ENCODE results near the gene KLHL18.
"Not testable (repeated sequence)": the region's sequence is repeated elsewhere in the genome, so short reads cannot be mapped to it uniquely, and the experiment has no call there.

The KLHL18 gene

GRCh38 chr3:47362701-47363100 lies 80.0 kb downstream of the KLHL18 start:
- WGBS, 2 experiments (ENCODE audit: insufficient coverage in 2 of 2) = 83 to 85% methylated on average over 4 of the region's 5 CpGs
- Histone ChIP-seq H3K4me1 (ENCODE audit: control insufficient read depth, insufficient read depth, low read length, poor library complexity, severe bottlenecking) (no peaks in the 10 kb centered on the region), H3K36me3 (ENCODE audit: control insufficient read depth, insufficient read depth, low read length) (no peaks in the 10 kb centered on the region), H3K27ac (ENCODE audit: low read depth, low read length, severe bottlenecking) (no peak overlapping the region), H3K9me3 (ENCODE audit: control insufficient read depth, low read length) (peaks cover 18% of the 10 kb centered on the region), H3K4me3 (ENCODE audit: extremely low read depth, insufficient read depth, low read length, poor library complexity, severe bottlenecking) (no peak overlapping the region)

GRCh38 chr3:47365213-47366153 lies 82.7 kb downstream of the KLHL18 start:
- 92 to 97% methylated on average over 8 to 9 of the region's 11 CpGs for WGBS, 2 experiments (ENCODE audit: insufficient coverage in 2 of 2)
- Histone ChIP-seq H3K4me3 (ENCODE audit: extremely low read depth, insufficient read depth, low read length, poor library complexity, severe bottlenecking) (no peak overlapping the region), H3K4me1 (ENCODE audit: control insufficient read depth, insufficient read depth, low read length, poor library complexity, severe bottlenecking) (no peaks in the 10 kb centered on the region), H3K27ac (ENCODE audit: low read depth, low read length, severe bottlenecking) (no peak overlapping the region), H3K9me3 (ENCODE audit: control insufficient read depth, low read length) (no peaks in the 10 kb centered on the region), H3K36me3 (ENCODE audit: control insufficient read depth, insufficient read depth, low read length) (no peaks in the 10 kb centered on the region)

GRCh38 chr3:47366833-47367232 lies 84.1 kb downstream of the KLHL18 start:
- no peak overlapping the region for H3K4me3 ChIP-seq (ENCODE audit: extremely low read depth, insufficient read depth, low read length, poor library complexity, severe bottlenecking)
- H3K27ac ChIP-seq (ENCODE audit: low read depth, low read length, severe bottlenecking) = no peak overlapping the region
- H3K9me3 ChIP-seq (ENCODE audit: control insufficient read depth, low read length) = no peaks in the 10 kb centered on the region
- no peaks in the 10 kb centered on the region for H3K36me3 ChIP-seq (ENCODE audit: control insufficient read depth, insufficient read depth, low read length)
- no peaks in the 10 kb centered on the region for H3K4me1 ChIP-seq (ENCODE audit: control insufficient read depth, insufficient read depth, low read length, poor library complexity, severe bottlenecking)
- WGBS, 2 experiments (ENCODE audit: insufficient coverage in 2 of 2) = 100% methylated on average over 1 of the region's 2 CpGs

- no peak overlapping the region for H3K27ac ChIP-seq (ENCODE audit: low read depth, low read length, severe bottlenecking)
- H3K36me3 ChIP-seq (ENCODE audit: control insufficient read depth, insufficient read depth, low read length) = no peaks in the 10 kb centered on the region
- WGBS, 2 experiments (ENCODE audit: insufficient coverage in 2 of 2) = 88 to 98% methylated on average over 5 of the region's 7 CpGs
- no peak overlapping the region for H3K4me3 ChIP-seq (ENCODE audit: extremely low read depth, insufficient read depth, low read length, poor library complexity, severe bottlenecking)
- H3K4me1 ChIP-seq (ENCODE audit: control insufficient read depth, insufficient read depth, low read length, poor library complexity, severe bottlenecking) = no peaks in the 10 kb centered on the region
- no peaks in the 10 kb centered on the region for H3K9me3 ChIP-seq (ENCODE audit: control insufficient read depth, low read length)
These were observed 84.9 kb downstream of the KLHL18 start for GRCh38 chr3:47367631-47368030.

- H3K9me3 ChIP-seq (ENCODE audit: control insufficient read depth, low read length); H3K36me3 ChIP-seq (ENCODE audit: control insufficient read depth, insufficient read depth, low read length); H3K27ac ChIP-seq (ENCODE audit: low read depth, low read length, severe bottlenecking); H3K4me3 ChIP-seq (ENCODE audit: extremely low read depth, insufficient read depth, low read length, poor library complexity, severe bottlenecking); H3K4me1 ChIP-seq (ENCODE audit: control insufficient read depth, insufficient read depth, low read length, poor library complexity, severe bottlenecking): not testable (repeated sequence)
- 100% methylated on average over 5 to 7 of the region's 8 CpGs for WGBS, 2 experiments (ENCODE audit: insufficient coverage in 2 of 2)
These were observed 87.3 kb downstream of the KLHL18 start for GRCh38 chr3:47370020-47370419.

- Histone ChIP-seq H3K9me3 (ENCODE audit: control insufficient read depth, low read length) (no peaks in the 10 kb centered on the region), H3K27ac (ENCODE audit: low read depth, low read length, severe bottlenecking) (no peak overlapping the region), H3K36me3 (ENCODE audit: control insufficient read depth, insufficient read depth, low read length) (no peaks in the 10 kb centered on the region), H3K4me1 (ENCODE audit: control insufficient read depth, insufficient read depth, low read length, poor library complexity, severe bottlenecking) (no peaks in the 10 kb centered on the region), H3K4me3 (ENCODE audit: extremely low read depth, insufficient read depth, low read length, poor library complexity, severe bottlenecking) (no peak overlapping the region)
- 61 to 80% methylated on average over 6 to 8 of the region's 13 CpGs for WGBS, 2 experiments (ENCODE audit: insufficient coverage in 2 of 2)
These were observed 88.3 kb downstream of the KLHL18 start for GRCh38 chr3:47370887-47371697.

- no peaks in the 10 kb centered on the region for H3K36me3 ChIP-seq (ENCODE audit: control insufficient read depth, insufficient read depth, low read length)
- H3K27ac ChIP-seq (ENCODE audit: low read depth, low read length, severe bottlenecking) = no peak overlapping the region
- no peaks in the 10 kb centered on the region for H3K9me3 ChIP-seq (ENCODE audit: control insufficient read depth, low read length)
- no peak overlapping the region for H3K4me3 ChIP-seq (ENCODE audit: extremely low read depth, insufficient read depth, low read length, poor library complexity, severe bottlenecking)
- no peaks in the 10 kb centered on the region for H3K4me1 ChIP-seq (ENCODE audit: control insufficient read depth, insufficient read depth, low read length, poor library complexity, severe bottlenecking)
These were observed 91.8 kb downstream of the KLHL18 start for GRCh38 chr3:47374587-47374986.

GRCh38 chr3:47376393-47376792 lies 93.6 kb downstream of the KLHL18 start:
- no peak overlapping the region for H3K4me3 ChIP-seq (ENCODE audit: extremely low read depth, insufficient read depth, low read length, poor library complexity, severe bottlenecking)
- 72 to 84% methylated on average over 3 of the region's 3 CpGs for WGBS, 2 experiments (ENCODE audit: insufficient coverage in 2 of 2)
- H3K9me3 ChIP-seq (ENCODE audit: control insufficient read depth, low read length) = no peaks in the 10 kb centered on the region
- no peak overlapping the region for H3K27ac ChIP-seq (ENCODE audit: low read depth, low read length, severe bottlenecking)
- no peaks in the 10 kb centered on the region for H3K36me3 ChIP-seq (ENCODE audit: control insufficient read depth, insufficient read depth, low read length)
- no peaks in the 10 kb centered on the region for H3K4me1 ChIP-seq (ENCODE audit: control insufficient read depth, insufficient read depth, low read length, poor library complexity, severe bottlenecking)

GRCh38 chr3:47377186-47377585 lies 94.4 kb downstream of the KLHL18 start:
- no peaks in the 10 kb centered on the region for H3K9me3 ChIP-seq (ENCODE audit: control insufficient read depth, low read length)
- no peaks in the 10 kb centered on the region for H3K36me3 ChIP-seq (ENCODE audit: control insufficient read depth, insufficient read depth, low read length)
- H3K4me3 ChIP-seq (ENCODE audit: extremely low read depth, insufficient read depth, low read length, poor library complexity, severe bottlenecking) = no peak overlapping the region
- WGBS, 2 experiments (ENCODE audit: insufficient coverage in 2 of 2) = 92% methylated on average over 2 of the region's 2 CpGs
- peaks cover 4% of the 10 kb centered on the region for H3K4me1 ChIP-seq (ENCODE audit: control insufficient read depth, insufficient read depth, low read length, poor library complexity, severe bottlenecking)
- no peak overlapping the region for H3K27ac ChIP-seq (ENCODE audit: low read depth, low read length, severe bottlenecking)

- peaks cover 5% of the 10 kb centered on the region for H3K36me3 ChIP-seq (ENCODE audit: control insufficient read depth, insufficient read depth, low read length)
- H3K4me1 ChIP-seq (ENCODE audit: control insufficient read depth, insufficient read depth, low read length, poor library complexity, severe bottlenecking) = peaks cover 8% of the 10 kb centered on the region
- no peaks in the 10 kb centered on the region for H3K9me3 ChIP-seq (ENCODE audit: control insufficient read depth, low read length)
- no peak overlapping the region for H3K27ac ChIP-seq (ENCODE audit: low read depth, low read length, severe bottlenecking)
- H3K4me3 ChIP-seq (ENCODE audit: extremely low read depth, insufficient read depth, low read length, poor library complexity, severe bottlenecking) = no peak overlapping the region
These were observed 96.1 kb downstream of the KLHL18 start for GRCh38 chr3:47378869-47379268.

Data from mesodermal cell (in vitro differentiated cells).